Osteocyte (in vitro differentiated cells): ENCODE results near the gene NINL. TPM values are rescaled to one million over a fixed set of nuclear protein-coding genes. Genes with fewer than 3 reads are reported as not detected.

Experiments used
- DNase-seq: peaks from one replicate; pipeline ENCODE4 v3.0.0; 2021; ENCODE audit warnings: mixed read lengths; ENCODE audit not compliant: unreplicated experiment; ENCODE audit errors: extremely low spot score
- H3K27ac Mint-ChIP-seq: one replicate; pipeline ENCODE4 v1.8.0; 2021; ENCODE audit warnings: mild to moderate bottlenecking, mixed read lengths; ENCODE audit not compliant: unreplicated experiment
- H3K27me3 Mint-ChIP-seq: one replicate; pipeline ENCODE4 v1.8.0; 2021; ENCODE audit warnings: mixed read lengths; ENCODE audit not compliant: unreplicated experiment
- H3K36me3 Mint-ChIP-seq: one replicate; pipeline ENCODE4 v1.8.0; 2021; ENCODE audit warnings: mixed read lengths; ENCODE audit not compliant: unreplicated experiment
- H3K4me1 Mint-ChIP-seq: one replicate; pipeline ENCODE4 v1.8.0; 2021; ENCODE audit warnings: mixed read lengths; ENCODE audit not compliant: unreplicated experiment
- H3K4me3 Mint-ChIP-seq: one replicate; pipeline ENCODE4 v1.8.0; 2021; ENCODE audit warnings: mild to moderate bottlenecking, moderate library complexity, mixed read lengths; ENCODE audit not compliant: unreplicated experiment
- H3K9me3 Mint-ChIP-seq: one replicate; pipeline ENCODE4 v1.8.0; 2021; ENCODE audit warnings: mixed read lengths; ENCODE audit not compliant: unreplicated experiment
- CTCF ChIP-seq: fragments of 200-600 bp; sonication (generic); IDR thresholded peaks from 2 replicates; pipeline ENCODE4 v1.5.0; 2021; ENCODE audit warnings: antibody characterized with exemption, mild to moderate bottlenecking, moderate library complexity
- total RNA-seq: library from RNA; stranded (reverse); gene quantifications from 2 replicates; pipeline ENCODE4 v1.2.1, GENCODE V29; 2021

NINL gene
- total RNA-seq, 1 donor from 2014 or later, result 20.8 TPM

GRCh38 chr20:25532971-25533391 is 52.4 kb downstream of the NINL start:
- no peak overlapping the region for H3K4me3 Mint-ChIP-seq
- TF ChIP-seq CTCF, result no peak

GRCh38 chr20:25532015-25532751 is 53.1 kb downstream of the NINL start:
- H3K9me3 Mint-ChIP-seq, result peaks cover 4% of the 10 kb centered on the region
- no peak for DNase-seq
- H3K36me3 Mint-ChIP-seq, result peaks cover 8% of the 10 kb centered on the region
- no peak overlapping the region for H3K4me3 Mint-ChIP-seq
- H3K4me1 Mint-ChIP-seq, result peaks cover 3% of the 10 kb centered on the region
- no peaks in the 10 kb centered on the region for H3K27me3 Mint-ChIP-seq
- H3K27ac Mint-ChIP-seq, result no peak overlapping the region
- no peak for TF ChIP-seq CTCF

More at GRCh38 chr20:25532971-25533391, 52.4 kb downstream of the NINL start:
- H3K9me3 Mint-ChIP-seq, result peaks cover 4% of the 10 kb centered on the region
- peaks cover 8% of the 10 kb centered on the region for H3K36me3 Mint-ChIP-seq
- no peak for DNase-seq
- H3K27me3 Mint-ChIP-seq, result no peaks in the 10 kb centered on the region
- H3K27ac Mint-ChIP-seq, result no peak overlapping the region
- H3K4me1 Mint-ChIP-seq, result no peaks in the 10 kb centered on the region

GRCh38 chr20:25529295-25529951 is 55.9 kb downstream of the NINL start:
- TF ChIP-seq CTCF, result no peak
- no peak overlapping the region for H3K4me3 Mint-ChIP-seq
- peaks cover 4% of the 10 kb centered on the region for H3K9me3 Mint-ChIP-seq
- H3K27me3 Mint-ChIP-seq, result no peaks in the 10 kb centered on the region
- peaks cover 23% of the 10 kb centered on the region for H3K4me1 Mint-ChIP-seq
- peaks cover 8% of the 10 kb centered on the region for H3K36me3 Mint-ChIP-seq
- no peak for DNase-seq
- H3K27ac Mint-ChIP-seq, result no peak overlapping the region

- H3K27me3 Mint-ChIP-seq, result no peaks in the 10 kb centered on the region
- DNase-seq, result no peak
- peaks cover 23% of the 10 kb centered on the region for H3K4me1 Mint-ChIP-seq
- no peak for TF ChIP-seq CTCF
- no peak overlapping the region for H3K27ac Mint-ChIP-seq
- H3K36me3 Mint-ChIP-seq, result peaks cover 12% of the 10 kb centered on the region
- no peak overlapping the region for H3K4me3 Mint-ChIP-seq
- H3K9me3 Mint-ChIP-seq, result peaks cover 4% of the 10 kb centered on the region
Observed at GRCh38 chr20:25527949-25528348, 57.4 kb downstream of the NINL start.

- Mint-ChIP-seq H3K27me3 (no peaks in the 10 kb centered on the region), H3K27ac (peak overlapping the region; percentile 73), H3K4me1 (peaks cover 23% of the 10 kb centered on the region), H3K9me3 (peaks cover 4% of the 10 kb centered on the region), H3K36me3 (peaks cover 24% of the 10 kb centered on the region), H3K4me3 (no peak overlapping the region)
- no peak for DNase-seq
- TF ChIP-seq CTCF, result no peak
Observed at GRCh38 chr20:25526446-25526845, 58.9 kb downstream of the NINL start.
